ENCODE data around the gene PES1.
"Not testable (repeated sequence)": the region's sequence is repeated elsewhere in the genome, so short reads cannot be mapped to it uniquely, and the experiment has no call there.

PES1 gene

DNA sequence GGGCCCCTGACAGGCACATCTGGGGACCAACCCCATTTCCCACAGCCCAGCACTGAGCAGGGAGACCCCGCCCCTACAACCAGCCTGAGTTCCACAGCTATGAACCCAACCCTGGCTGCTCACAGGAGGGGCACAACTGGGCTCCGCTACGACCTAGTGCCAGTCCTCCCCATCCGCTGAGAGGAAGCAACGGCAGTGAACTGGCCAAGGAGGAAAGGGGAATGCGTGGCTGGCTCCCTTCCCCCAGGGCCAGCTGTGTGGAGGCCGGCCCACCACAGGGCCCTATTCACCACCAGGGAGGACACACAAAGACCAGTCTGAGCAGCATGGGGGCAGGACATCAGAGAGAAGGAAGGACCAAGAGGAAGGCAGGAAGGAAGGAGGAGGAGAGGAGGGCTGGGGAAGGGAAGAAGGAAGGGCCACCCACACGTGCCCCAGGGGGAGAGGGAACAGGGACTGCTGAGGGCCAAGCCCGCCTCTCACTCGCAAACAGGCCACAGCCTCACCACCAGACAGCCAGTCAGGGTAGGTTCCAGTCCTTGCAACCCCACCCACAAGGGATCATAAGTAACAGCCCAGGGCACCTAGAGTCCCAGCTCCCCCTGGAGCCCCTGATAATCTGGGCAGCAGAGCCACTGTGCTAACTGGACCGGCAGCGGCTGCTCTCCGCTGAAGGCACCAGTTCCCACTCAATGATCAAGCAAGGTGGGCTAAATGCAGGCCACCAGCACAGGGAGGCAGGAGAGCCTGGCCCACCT is 8.7 kb downstream of the PES1 start:
- DNase-seq, result no peak
- in situ Hi-C loops (cut with MboI; ENCODE audit: low pct_unique_long_range_greater_than_20kb, low sequenced_read_pairs), result no loop called here

DNA sequence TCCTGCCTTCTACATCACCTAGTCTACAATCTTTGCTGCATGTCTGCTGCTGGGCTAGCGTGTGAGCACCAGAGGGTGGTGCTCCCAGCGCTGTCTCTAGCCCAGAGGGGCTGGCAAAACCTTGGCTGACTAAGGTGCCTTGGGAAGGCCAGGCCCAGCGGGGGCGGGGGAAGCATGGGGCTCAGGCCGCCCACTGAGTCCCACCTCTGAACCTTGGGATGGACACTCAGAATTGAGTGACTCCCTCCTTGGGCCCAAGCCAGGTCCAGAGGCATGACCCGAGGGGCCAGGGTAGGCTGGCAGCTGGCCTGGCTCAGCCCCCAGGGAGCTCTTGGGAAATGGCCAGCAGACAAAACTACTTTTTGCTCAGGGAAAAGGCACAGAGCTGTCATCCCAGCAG is 9.7 kb downstream of the PES1 start:
- DNase-seq, result no peak
- in situ Hi-C loops (cut with MboI; ENCODE audit: low pct_unique_long_range_greater_than_20kb, low sequenced_read_pairs), result no loop called here

DNA sequence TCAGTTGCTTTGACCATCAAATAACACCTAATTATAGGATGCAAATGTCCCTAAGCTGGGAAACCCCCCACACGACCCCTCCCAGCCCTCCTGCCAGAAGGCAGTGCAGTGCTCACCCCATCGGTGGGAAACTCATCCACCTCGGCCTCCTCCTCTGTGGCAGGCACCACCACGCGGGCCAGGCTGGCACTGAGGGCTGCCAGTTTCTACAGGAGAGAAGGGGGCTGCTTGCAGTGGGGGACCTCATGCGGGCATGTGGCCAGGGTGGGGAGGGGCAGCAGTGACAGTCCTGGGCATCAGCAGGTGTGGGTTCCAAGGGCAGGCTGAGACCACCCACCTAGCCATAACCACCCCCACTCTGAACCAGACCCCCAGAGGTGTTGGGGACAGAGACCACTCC is 10.8 kb downstream of the PES1 start:
- no peak for DNase-seq
- in situ Hi-C loops (cut with MboI; ENCODE audit: low pct_unique_long_range_greater_than_20kb, low sequenced_read_pairs), result no loop called here

DNA sequence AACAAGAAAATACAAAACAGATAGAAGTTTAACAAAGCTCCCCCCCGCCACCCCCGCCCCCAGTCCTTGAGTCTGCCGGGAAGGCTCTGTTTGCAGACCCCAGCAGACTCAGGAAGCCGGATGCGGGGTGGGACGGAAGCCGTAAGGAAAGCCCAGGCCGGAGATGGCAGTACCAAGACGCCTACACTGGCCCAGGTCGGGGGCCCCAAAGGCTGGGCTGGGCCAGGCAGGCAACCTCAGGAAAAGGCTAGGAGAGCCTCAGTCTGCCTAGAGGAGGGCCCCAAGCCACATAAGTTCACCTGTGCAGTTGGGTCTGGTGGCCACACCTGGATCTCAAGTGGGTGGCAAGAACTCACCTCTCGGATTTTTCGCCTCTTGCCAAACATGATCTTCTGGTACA is 13.2 kb downstream of the PES1 start:
- DNase-seq, result no peak
- in situ Hi-C loops (cut with MboI; ENCODE audit: low pct_unique_long_range_greater_than_20kb, low sequenced_read_pairs), result no loop called here

DNA sequence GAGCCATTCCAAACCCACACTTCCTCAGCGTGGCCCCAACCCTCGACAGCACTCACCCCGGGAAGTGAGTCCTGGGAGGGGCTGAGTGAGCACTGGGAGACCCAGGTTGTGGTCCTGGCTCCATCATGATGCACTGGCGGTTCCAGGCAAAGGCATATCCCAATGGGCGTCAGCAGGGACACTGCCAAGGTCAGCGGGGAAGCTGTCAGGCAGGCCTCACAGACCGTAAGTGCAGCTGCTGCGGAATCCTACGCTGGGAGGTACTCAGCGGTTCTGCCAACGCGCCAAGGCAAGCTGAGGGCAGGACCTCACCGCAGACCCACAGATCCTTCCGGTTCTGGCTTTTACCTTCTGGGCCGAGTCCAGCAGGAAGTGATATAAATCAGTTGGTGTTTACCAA is 15.9 kb downstream of the PES1 start:
- in situ Hi-C loops (cut with MboI; ENCODE audit: low pct_unique_long_range_greater_than_20kb, low sequenced_read_pairs), result no loop called here
- DNase-seq, result no peak

DNA sequence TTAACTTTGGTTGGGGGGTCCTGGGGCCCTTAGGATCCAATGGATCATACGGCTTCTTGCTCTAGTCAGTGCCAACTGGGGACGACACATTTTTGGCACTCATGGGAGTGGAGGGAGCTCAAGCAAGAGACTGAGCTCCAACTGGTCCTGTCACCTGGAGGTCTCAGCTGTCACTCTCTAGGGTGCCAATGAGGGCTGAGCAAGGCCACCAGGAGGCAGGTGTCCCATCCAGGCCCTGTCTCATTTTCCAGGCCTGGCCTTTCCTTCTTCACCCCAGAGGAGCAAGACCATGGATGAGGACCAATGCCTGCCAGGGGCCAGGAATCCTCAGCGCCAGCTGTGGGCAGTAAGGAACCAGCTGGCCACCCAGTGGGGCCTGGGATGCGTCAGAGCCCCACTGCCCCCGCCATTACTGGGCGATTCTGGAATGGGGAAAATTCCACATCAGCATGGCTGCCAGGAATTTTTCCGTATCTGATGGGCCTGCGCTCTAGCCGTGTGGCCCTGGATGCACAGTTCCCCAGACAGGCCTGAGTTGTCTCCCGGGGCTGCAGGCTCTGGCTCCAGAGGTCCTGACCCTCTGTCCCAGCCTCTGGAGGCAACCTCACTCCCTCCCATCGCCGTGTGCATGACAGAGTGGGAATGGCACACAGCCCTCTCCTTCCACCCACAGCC is 16.6 kb downstream of the PES1 start:
- no peak for DNase-seq
- in situ Hi-C loops (cut with MboI; ENCODE audit: low pct_unique_long_range_greater_than_20kb, low sequenced_read_pairs), result no loop called here

DNA sequence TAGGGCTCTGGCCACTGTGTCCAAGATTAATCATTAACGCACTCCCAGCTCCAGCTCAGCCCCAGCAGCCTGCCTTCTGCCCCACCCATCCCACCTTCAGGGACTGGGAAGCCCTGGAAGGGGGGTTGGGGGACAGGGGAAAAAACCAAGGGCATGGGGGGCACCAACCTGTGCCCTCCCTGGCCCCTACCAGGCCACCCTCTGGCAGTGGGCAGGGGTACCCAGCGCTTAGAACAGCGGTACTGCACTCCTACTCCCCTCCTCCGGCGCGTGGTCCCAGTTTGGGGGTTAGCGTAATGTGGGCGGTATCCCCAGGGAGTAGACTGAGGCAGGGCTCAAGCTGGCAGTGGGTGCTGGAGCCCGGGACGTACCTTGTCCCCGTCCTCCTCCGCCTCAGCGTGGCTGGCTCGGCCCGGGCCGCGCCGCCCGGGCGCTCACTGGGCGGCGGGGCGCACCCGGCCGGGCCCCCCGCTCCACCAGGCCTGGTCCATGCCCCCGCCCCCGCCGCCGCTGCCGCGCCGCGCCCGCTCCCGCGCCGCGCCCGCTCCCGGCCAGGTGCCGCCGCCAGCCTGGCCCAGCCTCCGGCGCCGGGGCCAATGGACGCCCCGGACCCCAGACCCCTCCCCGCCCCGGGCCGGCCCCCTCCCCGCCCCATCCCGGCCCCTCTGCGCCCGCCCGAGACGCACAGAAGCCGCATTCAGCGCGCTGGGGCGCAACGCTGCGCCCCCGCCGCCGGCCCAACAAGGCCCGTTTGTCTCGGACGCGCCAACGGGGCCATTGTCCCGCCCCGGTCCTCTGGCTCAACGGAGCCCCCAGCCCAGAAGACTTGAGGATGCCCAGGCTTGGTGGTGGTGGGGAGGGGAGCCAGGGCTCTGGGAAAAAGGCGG is 17.4 kb downstream of the PES1 start, which contains the start of gene GAL3ST1:
Gene GAL3ST1, minus strand, starts transcription at position 571 of the 887 bp plus-strand sequence. CDS start 17,273 bp downstream, outside the sequence.
- no peak for DNase-seq

DNA sequence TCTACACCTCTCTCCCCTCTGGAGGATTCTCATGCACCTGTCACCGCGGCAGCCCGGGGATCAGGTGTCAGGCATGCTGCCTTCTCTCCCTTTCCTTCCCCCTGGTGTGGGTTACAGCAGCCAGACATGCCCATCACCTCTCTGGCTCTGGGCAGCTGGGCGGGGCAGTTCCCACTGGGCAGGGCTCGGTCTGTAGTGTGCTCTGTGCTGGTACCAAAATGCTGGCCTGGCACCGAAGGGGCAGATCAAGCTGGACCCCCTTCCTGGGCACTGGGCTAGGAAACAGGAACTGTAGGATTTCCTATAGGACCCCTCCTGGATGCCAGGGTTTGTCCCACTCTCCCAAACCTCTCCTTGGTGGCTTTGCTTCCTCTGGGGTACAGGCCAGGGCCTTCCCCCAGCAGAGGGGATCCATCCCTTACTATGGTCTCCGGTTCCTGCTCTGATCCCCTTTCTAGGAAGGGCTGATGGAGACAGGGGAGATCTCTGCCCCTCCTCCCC is 18.1 kb downstream of the PES1 start:
- DNase-seq, result no peak
- in situ Hi-C loops (cut with MboI; ENCODE audit: low pct_unique_long_range_greater_than_20kb, low sequenced_read_pairs), result no loop called here

More for the DNA sequence above, 17.4 kb downstream of the PES1 start, which contains the start of gene GAL3ST1:
- in situ Hi-C loops (cut with MboI; ENCODE audit: low pct_unique_long_range_greater_than_20kb, low sequenced_read_pairs), result no loop called here

DNA sequence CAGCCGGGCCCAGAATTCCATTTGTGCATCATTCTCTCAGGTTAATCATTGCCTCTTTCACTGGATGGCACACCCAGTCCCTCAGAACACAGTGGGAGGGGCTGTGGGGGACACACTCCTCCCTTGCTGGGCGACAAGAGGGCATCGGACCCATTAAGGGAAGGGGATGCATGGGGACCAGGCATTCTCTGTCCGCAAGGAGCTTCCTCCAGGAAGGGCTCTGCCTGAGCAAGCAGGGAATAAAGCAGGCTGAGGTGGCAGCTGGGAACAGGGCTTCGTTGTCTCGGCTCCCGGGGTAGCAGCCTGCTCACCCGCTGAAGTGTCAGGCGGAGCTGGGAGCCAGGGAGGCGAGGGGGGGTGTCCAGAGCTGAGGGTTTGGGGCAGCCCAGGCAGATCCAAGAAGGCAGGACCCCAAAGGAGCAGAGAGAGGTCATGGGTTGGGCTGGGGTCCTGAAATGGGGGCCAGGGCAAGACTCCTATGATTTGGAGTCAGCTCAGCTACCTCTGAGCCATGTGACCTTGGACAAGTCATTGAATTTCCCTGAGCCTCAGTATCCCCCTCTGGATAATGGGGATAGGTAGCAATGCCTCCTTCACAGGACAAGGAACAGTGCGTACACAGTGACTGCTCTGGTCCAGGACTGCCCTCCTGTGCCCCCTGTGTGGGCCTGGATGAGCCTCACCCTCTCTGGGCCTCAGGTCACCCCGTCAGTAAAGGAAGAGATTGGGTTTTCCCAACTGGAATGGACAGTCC is 18.7 kb downstream of the PES1 start:
- no peak for DNase-seq
- in situ Hi-C loops (cut with MboI; ENCODE audit: low pct_unique_long_range_greater_than_20kb, low sequenced_read_pairs), result no loop called here

DNA sequence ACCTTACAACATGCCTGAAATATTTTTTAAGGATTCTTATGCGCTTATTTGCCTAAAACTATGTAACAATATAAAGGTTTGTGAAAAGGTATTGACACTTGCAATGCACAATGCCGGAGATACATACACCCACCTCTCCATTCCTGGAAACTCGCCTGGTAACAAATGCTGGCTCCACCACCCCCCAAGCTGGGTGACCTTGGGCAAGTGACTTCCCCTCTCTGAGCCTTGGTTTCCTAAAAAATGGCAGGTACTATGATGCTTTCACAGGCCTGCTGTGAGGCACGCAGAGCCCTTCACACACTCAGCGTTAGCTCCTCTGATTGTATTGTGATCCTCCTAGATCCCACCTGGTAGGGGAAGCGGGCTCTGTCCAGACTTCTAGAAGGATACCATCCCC is 19.5 kb downstream of the PES1 start:
- in situ Hi-C loops (cut with MboI; ENCODE audit: low pct_unique_long_range_greater_than_20kb, low sequenced_read_pairs), result no loop called here

DNA sequence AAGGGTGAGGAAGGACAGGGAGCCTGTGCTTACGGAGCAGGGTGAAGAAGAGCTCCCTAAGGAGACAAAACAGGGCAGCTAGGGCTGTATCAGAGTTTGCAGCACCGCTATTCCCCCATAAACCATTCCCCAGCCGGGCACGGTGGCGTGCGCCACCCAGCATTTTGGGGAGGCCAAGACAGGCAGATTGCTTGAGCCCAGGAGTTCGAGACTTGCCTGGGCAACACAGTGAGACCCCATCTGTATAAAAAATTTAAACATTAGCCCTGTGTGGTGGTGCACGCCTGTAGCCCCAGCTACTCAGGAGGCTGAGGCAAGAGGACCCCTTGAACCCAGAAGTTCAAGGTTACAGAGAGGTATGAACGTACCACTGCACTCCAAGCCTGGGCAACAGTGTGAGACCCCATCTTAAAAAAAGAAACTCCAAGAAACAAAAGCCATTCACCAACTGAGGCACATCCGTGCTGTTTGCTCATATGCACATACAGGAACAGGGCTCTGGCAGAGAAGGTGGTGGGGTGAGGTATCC is 22.0 kb downstream of the PES1 start:
- DNase-seq, result no peak
- in situ Hi-C loops (cut with MboI; ENCODE audit: low pct_unique_long_range_greater_than_20kb, low sequenced_read_pairs), result no loop called here

More for the DNA sequence above, 19.5 kb downstream of the PES1 start:
- DNase-seq, result no peak

DNA sequence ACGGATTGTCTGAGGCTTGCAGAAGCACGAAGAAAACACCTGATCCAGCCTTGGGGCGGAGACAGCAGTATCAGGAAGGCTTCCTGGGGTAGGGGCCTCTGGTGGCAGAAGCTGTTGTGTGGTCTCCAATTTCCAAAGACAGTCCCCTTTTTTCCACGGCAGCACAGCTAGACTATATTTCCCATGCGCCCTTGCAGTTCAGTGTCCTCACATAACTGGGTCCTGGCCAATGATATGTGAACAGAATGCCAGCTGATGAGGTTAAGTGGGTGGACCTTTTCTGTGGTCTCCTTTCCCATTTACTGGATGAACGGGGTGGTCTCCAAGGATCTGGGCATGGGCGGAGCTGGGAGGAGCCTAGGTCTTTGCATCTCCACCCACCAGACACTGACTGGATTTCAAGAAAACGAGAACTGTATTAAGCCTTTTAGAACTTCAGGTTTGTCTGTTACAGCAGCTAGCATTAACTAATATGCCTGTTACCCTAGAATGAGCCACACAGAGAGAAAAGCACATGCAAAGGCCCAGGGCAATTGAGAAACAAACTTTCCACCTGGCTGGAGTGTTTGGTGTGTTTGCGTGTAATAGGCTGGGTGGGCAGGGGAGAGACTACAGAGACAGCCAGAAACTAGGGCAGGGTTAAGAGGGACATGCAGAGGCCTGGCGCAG is 23.4 kb downstream of the PES1 start:
- no peak for DNase-seq
- in situ Hi-C loops (cut with MboI; ENCODE audit: low pct_unique_long_range_greater_than_20kb, low sequenced_read_pairs), result no loop called here

DNA sequence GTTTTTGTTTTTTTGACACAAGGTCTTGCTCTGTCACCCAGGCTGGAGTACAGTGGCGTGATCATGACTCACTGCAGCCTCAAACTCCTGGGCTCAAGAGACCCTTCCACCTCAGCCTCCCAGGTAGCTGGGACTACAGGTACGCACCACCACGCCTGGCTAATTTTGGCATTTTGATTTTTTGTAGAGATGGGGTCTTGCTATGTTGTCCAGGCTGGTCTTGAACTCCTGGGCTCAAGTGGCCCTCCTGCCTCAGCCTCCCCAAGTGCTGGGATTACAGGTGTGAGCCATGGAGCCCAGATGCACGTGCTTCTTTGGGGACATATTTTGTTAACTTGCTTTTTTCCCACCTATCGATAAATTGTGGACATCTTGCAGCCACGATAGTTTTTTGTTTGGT is 24.4 kb downstream of the PES1 start:
- in situ Hi-C loops (cut with MboI; ENCODE audit: low pct_unique_long_range_greater_than_20kb, low sequenced_read_pairs); DNase-seq: not testable (repeated sequence)

DNA sequence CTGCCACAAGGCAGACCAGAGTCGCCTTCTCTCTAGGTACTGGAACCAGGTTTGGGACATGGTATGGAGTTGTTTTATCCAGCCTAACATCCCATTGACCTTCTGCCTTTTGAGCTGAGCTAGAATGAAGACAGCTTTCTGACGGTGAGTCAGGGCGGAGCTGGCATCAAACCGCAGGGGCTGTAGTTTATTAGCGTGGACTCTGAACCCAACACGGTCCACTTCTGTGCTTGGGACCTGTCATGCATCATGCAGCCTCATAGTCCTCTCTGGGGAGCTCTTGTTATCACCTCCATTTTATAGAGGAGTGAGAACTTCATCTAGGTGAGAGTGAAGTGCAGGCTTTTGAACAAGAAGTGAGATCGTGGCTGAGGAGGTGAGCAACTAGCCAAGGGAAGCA is 25.6 kb downstream of the PES1 start:
- DNase-seq, result no peak
- in situ Hi-C loops (cut with MboI; ENCODE audit: low pct_unique_long_range_greater_than_20kb, low sequenced_read_pairs), result no loop called here

DNA sequence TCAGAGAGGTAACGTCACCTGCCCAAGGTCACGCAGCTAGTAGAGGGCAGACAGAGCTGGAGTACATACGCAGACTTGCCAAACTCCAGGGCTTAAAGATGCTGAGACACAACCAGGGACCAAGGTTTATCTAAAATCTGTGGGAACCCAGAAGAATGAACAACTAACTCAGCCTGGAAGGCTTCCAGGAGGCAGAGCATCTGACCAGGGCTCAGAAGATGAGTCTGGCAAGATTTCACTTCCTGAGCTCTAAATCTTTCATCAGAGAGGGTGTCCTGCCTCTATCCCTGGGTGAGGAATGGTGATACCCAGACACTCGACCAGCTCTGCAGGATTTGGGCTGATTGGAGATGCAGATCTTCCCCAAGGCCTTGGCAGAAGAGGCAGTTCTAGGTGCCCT is 26.4 kb downstream of the PES1 start:
- no peak for DNase-seq
- in situ Hi-C loops (cut with MboI; ENCODE audit: low pct_unique_long_range_greater_than_20kb, low sequenced_read_pairs), result no loop called here

DNA sequence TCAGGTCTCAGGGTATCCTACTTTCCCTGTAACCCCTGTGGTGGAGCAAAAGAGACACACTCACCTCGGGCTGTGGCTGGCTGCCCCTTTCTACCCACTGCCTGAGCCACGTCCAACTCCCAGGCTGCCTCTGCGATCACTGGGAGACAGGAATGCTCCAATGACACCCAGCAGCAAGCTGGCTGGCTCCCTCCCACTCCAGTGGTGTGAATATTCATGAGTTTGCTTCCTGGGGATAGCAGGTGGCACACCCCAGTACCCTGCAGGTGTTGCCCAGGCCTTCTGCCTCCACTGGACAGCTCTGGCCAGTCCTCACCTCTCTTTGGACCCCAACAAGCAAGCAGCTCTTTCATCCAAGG is 27.0 kb downstream of the PES1 start:
- DNase-seq, result no peak
- in situ Hi-C loops (cut with MboI; ENCODE audit: low pct_unique_long_range_greater_than_20kb, low sequenced_read_pairs), result no loop called here

DNA sequence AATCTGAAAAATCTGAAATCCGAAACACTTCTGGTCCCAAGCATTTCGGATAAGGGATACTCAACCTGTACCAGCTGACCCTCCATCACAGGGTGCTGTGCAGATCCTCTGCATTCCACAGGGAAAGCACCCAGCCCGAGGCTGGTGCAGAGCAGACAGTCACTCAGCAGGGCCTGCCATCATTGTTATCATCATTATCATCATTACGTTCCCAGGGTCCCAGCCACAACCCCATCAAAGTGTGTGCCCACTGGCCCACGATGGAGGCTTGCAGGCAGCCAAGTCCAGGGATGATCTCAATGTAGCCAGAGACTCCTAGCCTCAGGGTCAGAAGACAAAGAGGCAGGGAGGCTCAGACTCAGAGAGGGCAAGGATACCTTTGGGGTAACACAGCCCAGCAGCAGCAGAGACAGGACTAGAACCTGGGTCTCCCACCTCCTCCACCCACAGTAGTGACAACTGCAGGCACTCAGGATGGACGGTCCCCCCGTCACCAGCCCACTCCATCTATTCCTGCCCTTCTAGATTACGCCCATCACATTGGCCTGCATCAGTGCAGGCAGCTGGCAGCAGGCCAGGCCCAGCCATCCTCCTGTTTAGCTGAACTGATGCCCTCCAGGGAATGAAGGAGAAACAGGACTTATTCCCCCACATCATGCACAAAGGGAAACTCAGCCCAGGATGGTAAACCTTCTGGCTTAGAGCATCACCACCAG is 27.5 kb downstream of the PES1 start:
- no peak for DNase-seq
- in situ Hi-C loops (cut with MboI; ENCODE audit: low pct_unique_long_range_greater_than_20kb, low sequenced_read_pairs), result no loop called here

DNA sequence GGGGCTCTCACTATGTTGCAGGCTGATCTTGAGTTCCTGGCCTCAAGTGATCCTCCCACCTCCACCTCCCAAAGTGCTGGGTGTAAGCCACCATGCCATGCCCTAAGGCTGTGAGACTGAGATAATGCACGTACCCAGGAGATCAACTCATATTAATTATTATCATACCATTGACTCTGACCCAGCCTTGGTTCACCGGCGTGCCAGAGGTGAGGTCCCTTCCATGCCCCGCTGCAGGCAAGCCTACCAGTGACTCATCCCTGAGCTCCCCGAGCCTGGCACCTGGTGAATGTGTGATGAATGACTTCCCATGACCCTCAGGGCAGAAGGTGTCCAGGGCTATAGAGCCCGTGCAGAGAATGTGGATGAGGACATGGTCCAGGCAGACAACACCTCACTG is 29.3 kb downstream of the PES1 start:
- in situ Hi-C loops (cut with MboI; ENCODE audit: low pct_unique_long_range_greater_than_20kb, low sequenced_read_pairs), result no loop called here
- no peak for DNase-seq
